Bronchus fibroblast of lung (primary cell): Measurements from ENCODE around the gene SLCO4C1. TPM values are rescaled to one million over a fixed set of nuclear protein-coding genes. Genes with fewer than 3 reads are reported as not detected.

ENCODE experiments used
- total RNA-seq: library from RNA; depleted of rRNA; stranded (reverse); fragments of >200 nt; gene quantifications from 2 replicates; pipeline ENCODE4 v1.2.3, GENCODE V29; 2015

SLCO4C1 gene, protein sequence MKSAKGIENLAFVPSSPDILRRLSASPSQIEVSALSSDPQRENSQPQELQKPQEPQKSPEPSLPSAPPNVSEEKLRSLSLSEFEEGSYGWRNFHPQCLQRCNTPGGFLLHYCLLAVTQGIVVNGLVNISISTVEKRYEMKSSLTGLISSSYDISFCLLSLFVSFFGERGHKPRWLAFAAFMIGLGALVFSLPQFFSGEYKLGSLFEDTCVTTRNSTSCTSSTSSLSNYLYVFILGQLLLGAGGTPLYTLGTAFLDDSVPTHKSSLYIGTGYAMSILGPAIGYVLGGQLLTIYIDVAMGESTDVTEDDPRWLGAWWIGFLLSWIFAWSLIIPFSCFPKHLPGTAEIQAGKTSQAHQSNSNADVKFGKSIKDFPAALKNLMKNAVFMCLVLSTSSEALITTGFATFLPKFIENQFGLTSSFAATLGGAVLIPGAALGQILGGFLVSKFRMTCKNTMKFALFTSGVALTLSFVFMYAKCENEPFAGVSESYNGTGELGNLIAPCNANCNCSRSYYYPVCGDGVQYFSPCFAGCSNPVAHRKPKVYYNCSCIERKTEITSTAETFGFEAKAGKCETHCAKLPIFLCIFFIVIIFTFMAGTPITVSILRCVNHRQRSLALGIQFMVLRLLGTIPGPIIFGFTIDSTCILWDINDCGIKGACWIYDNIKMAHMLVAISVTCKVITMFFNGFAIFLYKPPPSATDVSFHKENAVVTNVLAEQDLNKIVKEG
- total RNA-seq = 0.50 and 0.59 TPM in 2 replicates

DNA sequence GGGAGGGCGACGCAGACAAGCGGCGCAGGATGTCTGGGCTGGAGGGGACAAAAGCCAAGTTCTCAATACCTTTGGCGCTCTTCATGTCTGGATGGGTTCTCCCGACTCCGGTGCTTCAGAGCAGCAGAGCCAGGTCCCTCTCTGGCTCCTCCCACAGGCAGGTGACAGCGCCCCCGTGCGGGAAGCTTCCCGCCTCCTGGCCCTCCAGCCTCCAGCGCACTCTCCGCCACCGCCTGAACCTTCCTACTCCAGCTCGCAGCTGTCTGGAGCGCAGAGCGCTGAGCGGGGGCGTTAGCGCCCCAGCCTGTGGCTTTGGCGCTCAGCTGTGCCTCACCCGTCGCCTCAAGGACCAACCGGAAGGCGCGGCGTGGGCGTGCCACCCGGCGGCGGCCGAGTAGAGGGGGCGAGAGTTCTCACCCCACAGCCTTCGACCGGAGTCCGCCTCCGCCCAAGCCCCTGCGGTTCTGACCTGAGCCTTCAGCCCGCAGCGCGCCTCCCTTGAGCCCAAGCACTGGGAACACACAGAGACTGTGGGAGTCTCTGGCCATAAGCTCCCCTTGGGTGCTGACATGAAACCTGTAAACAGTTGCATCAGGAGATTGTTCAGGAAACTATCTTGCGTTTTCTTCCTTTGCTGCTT lies at the start of gene SLCO4C1:
SLCO4C1 (minus strand) TSS at position 107 of the 640 bp plus-strand sequence; CDS start at position 85, 22 bp downstream.

Other genes with a start within 250 kb of the SLCO4C1 start
- not detected in 2 replicates for gene SLCO6A1, start 202.7 kb upstream of the SLCO4C1 start, total RNA-seq